ENCODE data around the gene DOC2B. TPM values are rescaled to one million over a fixed set of nuclear protein-coding genes. Genes with fewer than 3 reads are reported as not detected.
"Not testable (repeated sequence)": the region's sequence is repeated elsewhere in the genome, so short reads cannot be mapped to it uniquely, and the experiment has no call there.

The DOC2B gene
- total and polyA plus RNA-seq, 9 of the 15 experiments (the other 6 are each of a cell fraction or from before 2014, with no cell fraction given), result 0.02 TPM; not detected in 8

DNA sequence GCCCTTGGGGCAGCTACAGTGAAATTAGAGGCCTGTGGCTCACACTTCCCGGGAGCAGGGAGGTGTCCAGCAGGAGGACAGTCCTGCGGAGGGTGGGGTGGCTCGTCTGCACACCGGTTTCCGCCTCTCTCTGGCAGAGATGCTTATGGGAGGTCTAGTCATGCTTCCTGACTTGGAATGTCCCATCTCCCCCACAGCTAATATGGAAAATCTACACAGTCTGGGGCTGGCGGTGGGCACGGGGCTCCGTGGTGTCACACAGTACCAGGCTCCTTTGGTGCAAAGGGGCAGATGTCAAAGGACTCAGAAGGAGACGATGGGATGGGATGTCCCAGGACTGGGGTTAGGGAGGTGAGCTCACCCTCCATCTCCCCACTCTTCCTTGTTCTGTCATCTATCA lies 44.1 kb upstream of the DOC2B start (continued):
- TF ChIP-seq, protein P1, sequence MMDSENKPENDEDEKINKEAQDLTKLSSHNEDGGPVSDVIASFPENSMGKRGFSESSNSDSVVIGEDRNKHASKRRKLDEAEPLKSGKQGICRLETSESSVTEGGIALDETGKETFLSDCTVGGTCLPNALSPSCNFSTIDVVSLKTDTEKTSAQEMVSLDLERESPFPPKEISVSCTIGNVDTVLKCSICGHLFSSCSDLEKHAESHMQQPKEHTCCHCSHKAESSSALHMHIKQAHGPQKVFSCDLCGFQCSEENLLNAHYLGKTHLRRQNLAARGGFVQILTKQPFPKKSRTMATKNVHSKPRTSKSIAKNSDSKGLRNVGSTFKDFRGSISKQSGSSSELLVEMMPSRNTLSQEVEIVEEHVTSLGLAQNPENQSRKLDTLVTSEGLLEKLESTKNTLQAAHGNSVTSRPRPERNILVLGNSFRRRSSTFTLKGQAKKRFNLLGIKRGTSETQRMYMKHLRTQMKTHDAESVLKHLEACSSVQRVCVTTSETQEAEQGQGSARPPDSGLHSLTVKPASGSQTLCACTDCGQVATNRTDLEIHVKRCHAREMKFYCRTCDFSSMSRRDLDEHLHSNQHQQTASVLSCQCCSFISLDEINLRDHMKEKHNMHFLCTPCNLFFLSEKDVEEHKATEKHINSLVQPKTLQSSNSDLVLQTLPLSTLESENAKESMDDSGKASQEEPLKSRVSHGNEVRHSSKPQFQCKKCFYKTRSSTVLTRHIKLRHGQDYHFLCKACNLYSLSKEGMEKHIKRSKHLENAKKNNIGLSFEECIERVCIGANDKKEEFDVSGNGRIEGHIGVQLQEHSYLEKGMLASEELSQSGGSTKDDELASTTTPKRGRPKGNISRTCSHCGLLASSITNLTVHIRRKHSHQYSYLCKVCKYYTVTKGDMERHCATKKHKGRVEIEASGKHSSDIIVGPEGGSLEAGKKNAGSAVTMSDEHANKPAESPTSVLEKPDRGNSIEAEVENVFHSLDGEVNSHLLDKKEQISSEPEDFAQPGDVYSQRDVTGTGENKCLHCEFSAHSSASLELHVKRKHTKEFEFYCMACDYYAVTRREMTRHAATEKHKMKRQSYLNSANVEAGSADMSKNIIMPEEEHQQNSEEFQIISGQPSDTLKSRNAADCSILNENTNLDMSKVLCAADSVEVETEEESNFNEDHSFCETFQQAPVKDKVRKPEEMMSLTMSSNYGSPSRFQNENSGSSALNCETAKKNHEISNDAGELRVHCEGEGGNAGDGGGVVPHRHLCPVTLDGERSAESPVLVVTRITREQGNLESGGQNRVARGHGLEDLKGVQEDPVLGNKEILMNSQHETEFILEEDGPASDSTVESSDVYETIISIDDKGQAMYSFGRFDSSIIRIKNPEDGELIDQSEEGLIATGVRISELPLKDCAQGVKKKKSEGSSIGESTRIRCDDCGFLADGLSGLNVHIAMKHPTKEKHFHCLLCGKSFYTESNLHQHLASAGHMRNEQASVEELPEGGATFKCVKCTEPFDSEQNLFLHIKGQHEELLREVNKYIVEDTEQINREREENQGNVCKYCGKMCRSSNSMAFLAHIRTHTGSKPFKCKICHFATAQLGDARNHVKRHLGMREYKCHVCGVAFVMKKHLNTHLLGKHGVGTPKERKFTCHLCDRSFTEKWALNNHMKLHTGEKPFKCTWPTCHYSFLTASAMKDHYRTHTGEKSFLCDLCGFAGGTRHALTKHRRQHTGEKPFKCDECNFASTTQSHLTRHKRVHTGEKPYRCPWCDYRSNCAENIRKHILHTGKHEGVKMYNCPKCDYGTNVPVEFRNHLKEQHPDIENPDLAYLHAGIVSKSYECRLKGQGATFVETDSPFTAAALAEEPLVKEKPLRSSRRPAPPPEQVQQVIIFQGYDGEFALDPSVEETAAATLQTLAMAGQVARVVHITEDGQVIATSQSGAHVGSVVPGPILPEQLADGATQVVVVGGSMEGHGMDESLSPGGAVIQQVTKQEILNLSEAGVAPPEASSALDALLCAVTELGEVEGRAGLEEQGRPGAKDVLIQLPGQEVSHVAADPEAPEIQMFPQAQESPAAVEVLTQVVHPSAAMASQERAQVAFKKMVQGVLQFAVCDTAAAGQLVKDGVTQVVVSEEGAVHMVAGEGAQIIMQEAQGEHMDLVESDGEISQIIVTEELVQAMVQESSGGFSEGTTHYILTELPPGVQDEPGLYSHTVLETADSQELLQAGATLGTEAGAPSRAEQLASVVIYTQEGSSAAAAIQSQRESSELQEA (IDR thresholded peaks at IDR 0.05; ENCODE audit: low read depth), result no peak
- no peak for TF ChIP-seq ZKSCAN8 (CRISPR knock-in tag; IDR thresholded peaks at IDR 0.05)
- TF ChIP-seq ZNF436 (CRISPR knock-in tag; IDR thresholded peaks at IDR 0.05), result no peak
- no peak for TF ChIP-seq ZFP1 (CRISPR knock-in tag; IDR thresholded peaks at IDR 0.05)
- no peak for TF ChIP-seq ZNF140 (CRISPR knock-in tag; IDR thresholded peaks at IDR 0.05)
- TF ChIP-seq KLF1 (tag; IDR thresholded peaks at IDR 0.05), result no peak
- TF ChIP-seq SNIP1 (IDR thresholded peaks at IDR 0.05; ENCODE audit: low read depth), result no peak
- TF ChIP-seq, protein P2, sequence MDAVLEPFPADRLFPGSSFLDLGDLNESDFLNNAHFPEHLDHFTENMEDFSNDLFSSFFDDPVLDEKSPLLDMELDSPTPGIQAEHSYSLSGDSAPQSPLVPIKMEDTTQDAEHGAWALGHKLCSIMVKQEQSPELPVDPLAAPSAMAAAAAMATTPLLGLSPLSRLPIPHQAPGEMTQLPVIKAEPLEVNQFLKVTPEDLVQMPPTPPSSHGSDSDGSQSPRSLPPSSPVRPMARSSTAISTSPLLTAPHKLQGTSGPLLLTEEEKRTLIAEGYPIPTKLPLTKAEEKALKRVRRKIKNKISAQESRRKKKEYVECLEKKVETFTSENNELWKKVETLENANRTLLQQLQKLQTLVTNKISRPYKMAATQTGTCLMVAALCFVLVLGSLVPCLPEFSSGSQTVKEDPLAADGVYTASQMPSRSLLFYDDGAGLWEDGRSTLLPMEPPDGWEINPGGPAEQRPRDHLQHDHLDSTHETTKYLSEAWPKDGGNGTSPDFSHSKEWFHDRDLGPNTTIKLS (IDR thresholded peaks at IDR 0.05; ENCODE audit: borderline replicate concordance, low read depth), result no peak
- TF ChIP-seq SIN3A (IDR thresholded peaks at IDR 0.05; ENCODE audit: borderline replicate concordance in 2 of 2, control insufficient read depth in 1 of 2, low read depth in 2 of 2, low read length in 2 of 2), result no peak

DNA sequence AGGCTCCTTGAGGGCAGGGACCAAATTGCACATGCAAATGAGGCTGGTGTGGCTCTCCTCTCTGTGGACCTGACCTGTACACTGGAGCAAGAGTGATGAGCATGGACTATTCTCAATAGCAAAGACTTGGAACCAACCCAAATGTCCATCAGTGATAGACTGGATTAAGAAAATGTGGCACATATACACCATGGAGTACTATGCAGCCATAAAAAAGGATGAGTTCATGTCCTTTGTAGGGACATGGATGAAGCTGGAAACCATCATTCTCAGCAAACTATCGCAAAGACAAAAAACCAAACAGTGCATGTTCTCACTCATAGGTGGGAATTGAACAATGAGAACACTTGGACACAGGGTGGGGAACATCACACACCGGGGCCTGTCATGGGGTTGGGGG lies 43.1 kb upstream of the DOC2B start:
- H4K20me1 ChIP-seq (replicated peaks; ENCODE audit: control insufficient read depth, insufficient read depth, low read length); H3K9me3 ChIP-seq (replicated peaks; ENCODE audit: control insufficient read depth, insufficient read depth, low read depth, low read length); intact Hi-C loops (cut with micrococcal nuclease); H3K36me3 ChIP-seq (ENCODE audit: control insufficient read depth, insufficient read depth, low read length); H3K9me1 ChIP-seq (ENCODE audit: control insufficient read depth, insufficient read depth, low read length); POLR2A ChIA-PET; ATAC-seq; H3K4me2 ChIP-seq (ENCODE audit: insufficient read depth, low read length); CTCF ChIA-PET (ENCODE audit: low intra/inter-chr PET ratio); H3K4me1 ChIP-seq (replicated peaks in 1 of 2; ENCODE audit: control insufficient read depth in 2 of 2, insufficient read depth in 2 of 2, low read length in 2 of 2); BruUV-seq (replicated peaks); H3K9ac ChIP-seq (ENCODE audit: insufficient read depth in 1 of 2, low read depth in 2 of 2, low read length in 2 of 2); FAIRE-seq; H2AFZ ChIP-seq (ENCODE audit: low read depth, low read length); H3K79me2 ChIP-seq (ENCODE audit: control insufficient read depth, insufficient read depth, low read length); DNase-seq (ENCODE audit: extremely low read depth in 1 of 4, low spot score in 3 of 4); in situ Hi-C loops (cut with MboI); H3K4me3 ChIP-seq; H3K27ac ChIP-seq (ENCODE audit: extremely low read depth, low read depth, low read length): not testable (repeated sequence)
- H3K27me3 ChIP-seq (ENCODE audit: control insufficient read depth in 2 of 2, insufficient read depth in 2 of 2, low read length in 2 of 2), result peaks cover 0 to 19% of the 10 kb centered on the region in 2 experiments; a peak in 1 of 5 replicates
- 0% methylated on average over 1 of the region's 2 CpGs for WGBS (ENCODE audit: insufficient coverage, low coverage, missing lambda C conversion rate)
